ENCODE data around the gene ATP6V1E1. TPM values are rescaled to one million over a fixed set of nuclear protein-coding genes. Genes with fewer than 3 reads are reported as not detected.
"Not testable (repeated sequence)": the region's sequence is repeated elsewhere in the genome, so short reads cannot be mapped to it uniquely, and the experiment has no call there.

Gene ATP6V1E1
- total RNA-seq, result 109 and 114 TPM in 2 replicates

- intact Hi-C loops (cut with micrococcal nuclease), result loop anchor here (1.0 to 5.0 kb wide), 3 partner anchors 10 to 470 kb away; partner anchors contain the start of genes BCL2L13 and HDHD5
- H3K4me3 Mint-ChIP-seq, result peak within 1 kb of the TSS; percentile 93
- peak within 1 kb of the TSS; percentile 89 for H3K27ac Mint-ChIP-seq
- H3K9me3 Mint-ChIP-seq, result no peaks in the 10 kb centered on the region
- peaks cover 16% of the 10 kb centered on the region for H3K36me3 Mint-ChIP-seq (ENCODE audit: low read depth)
- DNase-seq, result peak; percentile 99
- H3K27me3 Mint-ChIP-seq, result no peaks in the 10 kb centered on the region
- H3K4me1 Mint-ChIP-seq, result peaks cover 16% of the 10 kb centered on the region
Observed at GRCh38 chr22:17628406-17629172, at the start of gene ATP6V1E1. Gene ATP6V1E1, minus strand, starts transcription at chr22:17628749. Its CDS starts 114 bp downstream, at chr22:17628635.

- H3K4me3 Mint-ChIP-seq, result no peak overlapping the region
- intact Hi-C loops (cut with micrococcal nuclease), result no loop called here
- H3K4me1 Mint-ChIP-seq, result peaks cover 19% of the 10 kb centered on the region
- DNase-seq, result no peak
- H3K27ac Mint-ChIP-seq, result no peak overlapping the region
- peaks cover 5% of the 10 kb centered on the region for H3K36me3 Mint-ChIP-seq (ENCODE audit: low read depth)
- no peaks in the 10 kb centered on the region for H3K27me3 Mint-ChIP-seq
- H3K9me3 Mint-ChIP-seq, result no peaks in the 10 kb centered on the region
Observed at GRCh38 chr22:17675584-17675983, 47.0 kb upstream of the ATP6V1E1 start.

GRCh38 chr22:17674152-17674551 is 45.6 kb upstream of the ATP6V1E1 start:
- H3K4me1 Mint-ChIP-seq, result peaks cover 17% of the 10 kb centered on the region
- peak overlapping the region; percentile 15 for H3K27ac Mint-ChIP-seq
- no peaks in the 10 kb centered on the region for H3K9me3 Mint-ChIP-seq
- H3K36me3 Mint-ChIP-seq (ENCODE audit: low read depth), result peaks cover 13% of the 10 kb centered on the region
- intact Hi-C loops (cut with micrococcal nuclease), result no loop called here
- no peak overlapping the region for H3K4me3 Mint-ChIP-seq
- H3K27me3 Mint-ChIP-seq, result no peaks in the 10 kb centered on the region
- no peak for DNase-seq

GRCh38 chr22:17672417-17672991 is 44.0 kb upstream of the ATP6V1E1 start:
- no peaks in the 10 kb centered on the region for H3K9me3 Mint-ChIP-seq
- no peaks in the 10 kb centered on the region for H3K27me3 Mint-ChIP-seq
- intact Hi-C loops (cut with micrococcal nuclease), result no loop called here
- H3K4me1 Mint-ChIP-seq, result peaks cover 14% of the 10 kb centered on the region
- peak overlapping the region; percentile 59 for H3K27ac Mint-ChIP-seq
- no peak overlapping the region for H3K4me3 Mint-ChIP-seq
- no peak for DNase-seq
- H3K36me3 Mint-ChIP-seq (ENCODE audit: low read depth), result peaks cover 13% of the 10 kb centered on the region

GRCh38 chr22:17671521-17672092 is 43.1 kb upstream of the ATP6V1E1 start:
- H3K27ac Mint-ChIP-seq; H3K27me3 Mint-ChIP-seq; DNase-seq; H3K9me3 Mint-ChIP-seq; H3K4me3 Mint-ChIP-seq; intact Hi-C loops (cut with micrococcal nuclease): not testable (repeated sequence)
- Mint-ChIP-seq H3K4me1 (peaks cover 14% of the 10 kb centered on the region), H3K36me3 (ENCODE audit: low read depth) (peaks cover 19% of the 10 kb centered on the region)

- Mint-ChIP-seq H3K4me1 (no peaks in the 10 kb centered on the region), H3K4me3 (no peak overlapping the region), H3K9me3 (peaks cover 6% of the 10 kb centered on the region), H3K36me3 (ENCODE audit: low read depth) (peaks cover 57% of the 10 kb centered on the region), H3K27ac (no peak overlapping the region), H3K27me3 (no peaks in the 10 kb centered on the region)
- intact Hi-C loops (cut with micrococcal nuclease), result no loop called here
- DNase-seq, result no peak
Observed at GRCh38 chr22:17665854-17666253, 37.3 kb upstream of the ATP6V1E1 start.

- Mint-ChIP-seq H3K27me3 (no peaks in the 10 kb centered on the region), H3K4me1 (no peaks in the 10 kb centered on the region), H3K27ac (no peak overlapping the region), H3K36me3 (ENCODE audit: low read depth) (peaks cover 60% of the 10 kb centered on the region), H3K9me3 (peaks cover 6% of the 10 kb centered on the region), H3K4me3 (no peak overlapping the region)
- intact Hi-C loops (cut with micrococcal nuclease), result no loop called here
- no peak for DNase-seq
Observed at GRCh38 chr22:17665248-17665647, 36.7 kb upstream of the ATP6V1E1 start.

- no peak overlapping the region for H3K27ac Mint-ChIP-seq
- H3K4me3 Mint-ChIP-seq, result no peak overlapping the region
- no peaks in the 10 kb centered on the region for H3K4me1 Mint-ChIP-seq
- H3K9me3 Mint-ChIP-seq, result peaks cover 6% of the 10 kb centered on the region
- H3K36me3 Mint-ChIP-seq (ENCODE audit: low read depth), result peaks cover 60% of the 10 kb centered on the region
- no peak for DNase-seq
- no peaks in the 10 kb centered on the region for H3K27me3 Mint-ChIP-seq
- intact Hi-C loops (cut with micrococcal nuclease), result no loop called here
Observed at GRCh38 chr22:17664414-17665055, 36.0 kb upstream of the ATP6V1E1 start.

GRCh38 chr22:17656870-17657395 is 28.4 kb upstream of the ATP6V1E1 start:
- no peak for DNase-seq
- intact Hi-C loops (cut with micrococcal nuclease), result no loop called here
- Mint-ChIP-seq H3K27me3 (no peaks in the 10 kb centered on the region), H3K27ac (no peak overlapping the region), H3K4me3 (no peak overlapping the region), H3K9me3 (no peaks in the 10 kb centered on the region), H3K36me3 (ENCODE audit: low read depth) (peaks cover 37% of the 10 kb centered on the region), H3K4me1 (peaks cover 3% of the 10 kb centered on the region)

GRCh38 chr22:17655289-17655688 is 26.7 kb upstream of the ATP6V1E1 start:
- peaks cover 25% of the 10 kb centered on the region for H3K36me3 Mint-ChIP-seq (ENCODE audit: low read depth)
- H3K27ac Mint-ChIP-seq, result no peak overlapping the region
- H3K4me3 Mint-ChIP-seq, result no peak overlapping the region

GRCh38 chr22:17648569-17648968 is 20.0 kb upstream of the ATP6V1E1 start:
- peaks cover 6% of the 10 kb centered on the region for H3K4me1 Mint-ChIP-seq
- H3K9me3 Mint-ChIP-seq, result no peaks in the 10 kb centered on the region
- peaks cover 7% of the 10 kb centered on the region for H3K36me3 Mint-ChIP-seq (ENCODE audit: low read depth)
- no peak overlapping the region for H3K4me3 Mint-ChIP-seq
- intact Hi-C loops (cut with micrococcal nuclease), result no loop called here
- H3K27me3 Mint-ChIP-seq, result no peaks in the 10 kb centered on the region
- no peak for DNase-seq
- H3K27ac Mint-ChIP-seq, result no peak overlapping the region

More at GRCh38 chr22:17655289-17655688, 26.7 kb upstream of the ATP6V1E1 start:
- Mint-ChIP-seq H3K27me3 (no peaks in the 10 kb centered on the region), H3K9me3 (no peaks in the 10 kb centered on the region), H3K4me1 (peaks cover 3% of the 10 kb centered on the region)
- no peak for DNase-seq
- intact Hi-C loops (cut with micrococcal nuclease), result no loop called here

- Mint-ChIP-seq H3K27me3 (no peaks in the 10 kb centered on the region), H3K27ac (no peak overlapping the region), H3K4me3 (no peak overlapping the region), H3K36me3 (ENCODE audit: low read depth) (peaks cover 3% of the 10 kb centered on the region), H3K9me3 (no peaks in the 10 kb centered on the region), H3K4me1 (peaks cover 3% of the 10 kb centered on the region)
- DNase-seq, result no peak
- intact Hi-C loops (cut with micrococcal nuclease), result no loop called here
Observed at GRCh38 chr22:17647991-17648390, 19.4 kb upstream of the ATP6V1E1 start.

- intact Hi-C loops (cut with micrococcal nuclease), result no loop called here
- H3K4me3 Mint-ChIP-seq, result no peak overlapping the region
- H3K27ac Mint-ChIP-seq, result no peak overlapping the region
- H3K36me3 Mint-ChIP-seq (ENCODE audit: low read depth), result peaks cover 6% of the 10 kb centered on the region
- peaks cover 6% of the 10 kb centered on the region for H3K4me1 Mint-ChIP-seq
- DNase-seq, result no peak
- no peaks in the 10 kb centered on the region for H3K9me3 Mint-ChIP-seq
- H3K27me3 Mint-ChIP-seq, result no peaks in the 10 kb centered on the region
Observed at GRCh38 chr22:17647452-17647851, 18.9 kb upstream of the ATP6V1E1 start.

GRCh38 chr22:17642357-17642756 is 13.8 kb upstream of the ATP6V1E1 start:
- H3K27ac Mint-ChIP-seq; DNase-seq; H3K9me3 Mint-ChIP-seq; H3K4me3 Mint-ChIP-seq; H3K27me3 Mint-ChIP-seq; intact Hi-C loops (cut with micrococcal nuclease): not testable (repeated sequence)
- peaks cover 13% of the 10 kb centered on the region for H3K36me3 Mint-ChIP-seq (ENCODE audit: low read depth)
- H3K4me1 Mint-ChIP-seq, result peaks cover 15% of the 10 kb centered on the region

All from activated CD4-positive, alpha-beta T cell treated with anti-CD3 and anti-CD28 coated beads, Interleukin-2, amount 10 ng/mL, durations not matched to agents 24 days and 14 days (primary cell).